HUDEP-2 (cell line): ENCODE data around the gene EXOC4.

ENCODE experiments used
- DNase-seq, 76 experiments: peaks; one replicate each; lab custom pipeline; 2025; ENCODE audit not compliant: unreplicated experiment in 76 of 76; lab: John Stamatoyannopoulos, UW

Gene EXOC4

DNA sequence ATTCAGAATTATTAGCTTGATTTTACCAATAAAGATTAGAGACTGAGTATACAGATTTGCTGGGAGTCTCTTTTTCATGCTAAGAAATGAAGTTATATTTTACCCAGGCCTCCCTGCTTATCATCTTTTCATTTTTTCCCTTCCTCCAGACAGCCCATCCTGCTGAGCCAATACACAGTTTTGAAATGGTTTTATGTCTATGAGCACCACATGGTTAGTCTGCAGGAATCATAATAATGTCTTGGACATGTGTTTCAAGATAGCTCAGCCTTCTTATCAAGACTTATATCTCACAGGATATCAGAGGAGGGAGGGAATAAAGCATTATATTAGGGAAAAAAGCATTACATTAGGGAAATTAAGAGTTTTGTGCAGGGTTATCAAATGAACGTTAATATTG lies 157.1 kb downstream of the EXOC4 start:
- no peak for DNase-seq

GRCh38 chr7:133411395-133411794 lies 158.5 kb downstream of the EXOC4 start:
- DNase-seq = no peak

DNA sequence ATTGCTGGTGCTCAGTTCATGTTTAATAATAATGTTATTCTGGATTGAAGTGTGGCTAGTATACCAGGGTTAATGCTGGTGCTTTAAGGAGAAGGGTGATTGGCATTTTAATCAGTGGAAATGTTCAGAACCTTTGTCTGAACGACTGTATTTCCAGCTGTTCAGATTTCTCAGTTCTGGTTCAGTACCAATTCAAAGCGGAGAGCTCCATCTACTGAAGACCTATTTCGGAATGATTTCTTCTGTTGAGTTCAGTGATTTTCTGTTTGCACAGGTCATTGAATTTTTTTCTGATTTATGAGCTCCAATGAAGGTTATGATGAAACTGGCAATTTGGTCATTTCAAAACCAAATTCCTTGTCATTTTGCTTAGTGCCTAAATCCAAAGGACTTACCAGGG lies 160.1 kb downstream of the EXOC4 start:
- no peak for DNase-seq

- no peak for DNase-seq
These were observed 166.2 kb downstream of the EXOC4 start for GRCh38 chr7:133419041-133419440.

GRCh38 chr7:133423618-133424017 lies 170.7 kb downstream of the EXOC4 start:
- no peak for DNase-seq

DNA sequence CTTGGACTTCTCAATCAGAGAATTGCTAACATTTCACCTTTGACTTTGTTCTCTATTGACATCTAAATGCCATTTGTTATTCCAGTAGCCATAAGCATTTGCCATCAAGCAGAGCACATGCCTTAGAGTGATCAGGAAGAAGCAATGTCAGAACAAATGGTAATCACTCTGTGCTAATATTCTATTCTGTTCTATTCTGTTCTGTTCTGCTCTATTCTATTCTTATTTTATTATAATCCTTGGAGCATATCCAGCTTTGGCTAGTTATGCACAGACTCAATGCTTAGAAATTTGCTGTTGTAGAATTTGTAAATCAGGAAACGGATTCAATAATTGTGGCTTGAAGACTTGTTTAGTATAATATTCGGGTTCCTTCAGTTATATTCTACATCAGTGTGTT lies 175.4 kb downstream of the EXOC4 start:
- no peak for DNase-seq

GRCh38 chr7:133428876-133429275 lies 176.0 kb downstream of the EXOC4 start:
- DNase-seq = no peak

DNA sequence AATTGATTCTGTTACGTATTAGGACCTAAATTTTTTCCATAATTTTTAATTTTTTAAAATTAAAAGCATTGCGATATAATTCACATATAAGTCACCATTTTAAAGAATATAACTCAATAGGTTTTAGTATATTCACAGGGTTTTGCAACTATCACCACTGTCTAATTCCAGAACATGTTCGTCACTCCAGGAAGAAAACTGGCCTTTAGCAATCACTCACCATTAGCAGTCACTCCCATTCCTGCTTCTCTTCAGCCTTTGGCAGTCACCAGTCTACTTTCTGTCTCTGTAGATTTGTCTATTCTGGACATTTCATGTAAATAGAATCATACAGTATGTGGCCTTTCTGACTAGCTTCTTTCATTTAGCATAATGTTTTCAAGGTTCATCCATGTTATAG lies 176.5 kb downstream of the EXOC4 start:
- DNase-seq = no peak

- DNase-seq = no peak
These were observed 178.4 kb downstream of the EXOC4 start for GRCh38 chr7:133431134-133431724.

DNA sequence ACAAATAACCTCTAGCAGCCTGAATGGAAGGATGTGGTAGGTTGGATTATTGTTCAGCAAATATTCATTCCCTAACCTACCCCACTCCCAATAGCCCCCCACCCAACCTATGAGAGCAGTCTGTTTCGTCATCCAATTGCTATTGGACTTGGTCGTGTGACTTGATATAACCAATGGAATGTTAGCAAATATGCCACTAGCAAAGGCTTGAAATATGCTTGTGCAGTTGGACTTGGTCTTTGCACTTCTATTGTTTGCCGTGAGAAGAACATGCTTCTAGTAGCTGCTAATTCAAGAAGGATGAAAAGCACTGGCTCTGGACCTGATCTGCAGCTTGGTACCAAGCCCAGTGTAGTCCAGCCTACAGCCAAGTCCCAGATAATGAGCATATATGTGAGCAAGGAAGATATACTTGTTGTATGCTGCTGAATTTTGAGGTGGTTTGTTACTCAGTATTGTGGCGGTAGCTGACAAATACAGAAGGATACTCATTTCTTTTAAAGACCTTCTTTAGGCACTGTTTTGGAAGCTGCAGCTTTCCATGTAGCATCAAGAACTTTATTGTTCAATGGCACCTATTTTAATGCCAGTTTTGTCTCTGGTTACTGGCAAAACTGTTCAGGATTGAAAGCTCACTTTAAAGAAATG lies 180.4 kb downstream of the EXOC4 start:
- no peak for DNase-seq

GRCh38 chr7:133434246-133434865 lies 181.5 kb downstream of the EXOC4 start:
- DNase-seq = peak in 4 of 76 experiments; percentile 1 to 15 (median 5)

DNA sequence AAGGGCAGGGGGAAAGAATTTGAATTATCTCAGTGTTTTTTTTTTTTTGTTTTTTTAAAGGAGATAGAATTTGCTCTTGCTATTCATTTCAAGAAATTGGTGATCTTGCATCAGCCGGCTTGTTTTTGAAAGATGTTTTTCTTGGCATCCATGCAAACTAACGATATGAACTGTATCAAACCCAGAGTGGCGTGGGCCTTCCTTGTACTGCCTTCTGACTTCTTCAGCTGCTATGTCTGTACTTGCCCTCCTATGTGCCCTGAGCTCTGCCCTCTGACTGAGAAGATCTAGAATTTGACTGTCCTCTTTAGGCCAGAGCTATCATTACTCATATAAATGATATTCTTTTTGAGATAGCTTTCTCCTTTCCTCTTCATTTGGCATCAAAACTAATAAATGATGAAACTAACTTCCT lies 183.1 kb downstream of the EXOC4 start:
- no peak for DNase-seq

GRCh38 chr7:133437544-133437943 lies 184.7 kb downstream of the EXOC4 start:
- DNase-seq = no peak

DNA sequence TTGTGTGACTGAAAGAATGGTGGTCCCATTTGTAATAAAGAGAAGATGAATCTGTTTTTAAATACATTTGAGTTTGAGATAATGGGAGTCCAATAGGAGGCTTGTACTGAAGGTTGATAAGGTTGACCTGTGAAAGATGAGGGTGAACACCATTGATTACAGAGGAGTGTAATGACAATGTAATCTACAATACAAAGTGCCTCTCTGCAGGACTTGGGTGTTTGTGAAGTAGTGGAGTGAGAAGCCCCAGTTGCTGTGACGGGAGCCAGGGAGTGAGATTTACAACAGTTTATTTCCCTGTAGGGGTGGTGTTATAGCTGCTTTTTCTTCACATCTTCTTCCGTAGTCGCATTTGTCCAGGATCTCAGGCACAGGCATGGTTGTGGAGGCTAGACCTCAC lies 189.9 kb downstream of the EXOC4 start:
- no peak for DNase-seq

DNA sequence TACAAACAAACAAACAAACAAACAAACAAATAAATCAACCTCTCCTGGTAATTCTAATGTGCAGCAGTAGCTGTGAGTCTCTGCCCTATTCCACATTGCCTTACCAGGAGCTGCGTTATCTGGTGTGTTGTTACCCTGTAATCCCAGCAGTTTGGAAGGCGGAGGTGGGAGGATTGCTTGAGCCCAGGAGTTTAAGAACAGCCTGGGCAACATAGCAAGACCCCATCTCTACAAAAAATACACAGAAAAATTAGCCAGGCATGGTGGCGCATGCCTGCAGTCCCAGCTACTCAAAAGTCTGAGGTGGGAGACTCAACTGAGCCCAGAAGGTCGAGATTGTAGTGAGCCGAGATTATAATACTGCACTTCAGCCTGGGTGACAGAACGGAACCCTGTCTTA lies 192.7 kb downstream of the EXOC4 start:
- DNase-seq = no peak

DNA sequence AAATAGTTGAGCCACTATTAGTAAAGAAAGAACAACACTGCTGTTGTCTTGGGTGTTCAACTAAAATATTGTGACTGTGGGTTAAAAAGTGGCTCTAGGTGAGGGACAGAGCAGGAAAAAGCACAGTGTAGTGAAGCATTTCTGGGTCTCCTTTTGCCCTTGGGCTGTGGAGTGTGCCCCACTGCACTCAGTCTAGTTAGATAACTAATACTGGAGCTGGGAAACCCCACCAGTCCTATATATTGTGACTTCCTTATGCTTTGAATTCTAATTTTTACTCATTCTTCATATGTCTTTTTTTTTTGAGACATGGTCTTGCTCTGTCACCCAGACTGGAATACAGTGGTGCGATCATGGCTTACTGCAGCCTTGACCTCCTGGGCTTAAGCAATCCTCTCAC lies 195.1 kb downstream of the EXOC4 start:
- no peak for DNase-seq

DNA sequence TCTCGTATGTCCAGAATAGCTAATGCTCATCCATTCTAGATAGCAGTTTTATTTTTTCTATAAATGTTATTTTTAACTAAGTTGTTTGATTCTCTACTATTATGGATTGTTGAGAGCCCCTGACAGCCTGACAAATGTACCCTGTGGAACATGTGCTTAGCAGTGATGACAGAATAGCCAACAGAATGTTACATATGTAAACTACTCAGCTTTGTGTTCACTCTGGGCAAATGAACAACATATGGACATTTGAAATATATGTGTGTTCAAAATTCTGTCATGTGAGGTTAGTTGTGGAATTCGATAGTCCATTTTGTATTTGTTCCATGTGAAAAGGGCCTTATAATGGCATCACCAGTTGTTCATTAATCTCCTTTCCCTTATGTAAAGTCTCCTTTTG lies 199.7 kb downstream of the EXOC4 start:
- no peak for DNase-seq

DNA sequence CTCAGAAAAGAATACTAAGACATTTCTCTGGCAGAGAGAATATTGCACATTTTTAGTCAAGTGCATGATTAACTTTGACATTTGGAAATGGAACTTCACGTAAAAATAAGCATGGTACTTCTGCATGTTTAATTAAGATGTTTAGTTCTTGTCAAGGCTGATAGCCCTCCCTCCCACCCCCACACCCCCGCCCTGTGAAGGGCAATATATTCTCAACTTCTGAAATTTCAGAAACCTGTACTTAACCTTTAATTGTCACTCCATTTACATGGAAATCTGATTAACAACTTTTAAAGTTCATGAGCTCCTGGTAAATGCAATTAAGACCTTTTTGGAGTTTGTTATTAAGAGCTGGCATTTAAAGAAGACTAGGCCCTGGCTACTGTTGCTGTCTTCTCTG lies 205.8 kb downstream of the EXOC4 start:
- DNase-seq = no peak

- DNase-seq = no peak
These were observed 208.5 kb downstream of the EXOC4 start for GRCh38 chr7:133461421-133461820.

DNA sequence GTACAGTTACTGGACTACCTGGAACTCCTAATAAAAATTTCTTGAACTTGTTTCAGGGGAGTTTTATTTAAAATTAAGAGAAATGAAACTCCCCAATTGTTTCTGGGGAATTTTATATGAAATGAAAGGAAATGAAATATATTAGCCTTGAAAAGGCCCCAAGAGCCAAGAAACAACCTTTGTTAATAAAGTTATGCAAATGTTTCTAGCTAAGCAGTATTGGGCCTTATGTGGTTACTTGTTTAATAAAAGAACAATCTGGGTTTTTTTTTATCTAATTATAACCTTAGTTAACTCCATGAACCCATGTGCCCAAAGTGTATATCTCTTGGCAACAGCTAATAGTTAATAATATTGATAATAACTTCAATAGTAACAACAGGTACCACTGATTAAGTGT lies 222.8 kb downstream of the EXOC4 start:
- no peak for DNase-seq

DNA sequence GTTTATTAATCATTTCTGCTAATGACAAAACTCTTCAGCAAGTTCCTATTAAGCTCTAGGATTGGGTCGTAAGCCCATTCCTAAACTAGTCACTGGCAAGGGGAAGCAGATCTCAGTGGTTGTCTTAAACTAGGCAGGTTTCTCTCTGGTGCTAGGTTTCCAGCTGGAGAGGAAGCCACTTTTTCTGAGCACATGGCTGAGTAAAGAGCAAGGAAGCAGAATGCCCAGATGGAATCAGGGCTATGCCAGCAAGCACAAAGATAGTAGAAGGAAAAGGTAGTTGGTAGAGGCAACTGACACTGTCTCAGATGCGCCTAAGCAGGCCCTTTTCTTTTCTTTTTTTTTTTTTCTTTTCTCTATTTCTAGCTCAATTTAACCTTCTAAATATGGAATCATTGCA lies 224.9 kb downstream of the EXOC4 start:
- DNase-seq = no peak

- no peak for DNase-seq
These were observed 225.8 kb downstream of the EXOC4 start for GRCh38 chr7:133478591-133479135.
